ENCODE data around the gene MEGF10.
"Not testable (repeated sequence)": the region's sequence is repeated elsewhere in the genome, so short reads cannot be mapped to it uniquely, and the experiment has no call there.

MEGF10 gene

DNA sequence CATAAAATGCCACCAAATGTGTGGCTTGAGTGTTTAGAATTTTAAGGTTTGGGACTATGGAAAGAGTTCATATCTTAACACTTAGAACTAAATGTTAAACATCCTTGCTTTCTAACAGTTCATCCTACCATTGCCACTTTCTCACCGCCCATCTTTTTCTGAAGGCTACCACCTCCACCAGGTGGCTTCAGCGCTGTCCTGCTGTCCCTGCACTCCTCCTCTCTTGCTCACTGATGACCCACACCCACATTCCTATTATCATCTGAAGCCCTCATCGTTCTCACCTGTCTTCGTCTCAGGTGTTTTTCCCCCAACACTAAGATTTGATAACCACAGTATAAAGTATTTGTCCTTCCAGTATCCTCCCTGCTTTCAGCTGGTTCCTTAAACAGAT, 7.4 kb downstream of the MEGF10 start:
- no peak for DNase-seq

DNA sequence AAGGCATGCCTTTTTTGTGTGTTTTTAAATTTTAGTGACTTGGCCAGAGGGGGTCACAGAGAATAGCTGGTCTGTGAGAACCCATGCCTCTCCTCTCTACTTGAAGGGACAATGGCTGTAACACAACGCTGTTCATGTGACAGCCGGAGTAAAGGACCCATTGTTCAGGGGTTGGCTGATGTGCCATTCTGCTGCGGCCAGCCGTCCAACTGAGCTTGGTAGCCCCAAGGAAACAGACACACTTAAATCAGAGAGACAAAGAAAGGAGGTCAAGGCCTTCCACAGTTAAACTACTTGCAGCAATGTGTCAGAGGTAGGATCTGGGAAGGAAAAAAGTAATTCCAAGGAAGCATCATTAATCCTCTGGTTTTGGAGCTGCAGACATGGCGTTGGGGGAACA, 8.1 kb downstream of the MEGF10 start:
- no peak for DNase-seq

- DNase-seq = no peak
Measured at GRCh38 chr5:127299678-127300077, 9.1 kb downstream of the MEGF10 start.

- DNase-seq = no peak
Measured at GRCh38 chr5:127302509-127302908, 11.9 kb downstream of the MEGF10 start.

DNA sequence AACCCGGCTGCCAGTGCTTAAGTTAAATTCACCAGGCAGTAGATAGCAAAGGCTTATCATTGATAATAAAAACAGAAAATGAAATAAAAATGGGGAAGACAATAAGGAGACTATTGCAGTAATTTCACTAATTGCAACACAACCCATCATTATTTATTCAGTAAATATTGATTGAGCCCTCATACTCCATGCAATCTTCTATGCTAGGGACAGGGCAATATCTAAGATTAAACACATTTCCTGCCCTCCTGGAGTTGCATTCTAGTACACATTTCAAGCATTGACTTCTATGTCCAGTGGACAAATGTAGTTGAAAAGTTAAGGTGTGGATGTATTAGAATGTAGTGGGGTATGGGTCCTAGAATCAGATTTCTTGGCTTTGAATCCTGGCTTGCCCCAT, 12.8 kb downstream of the MEGF10 start:
- DNase-seq = no peak

DNA sequence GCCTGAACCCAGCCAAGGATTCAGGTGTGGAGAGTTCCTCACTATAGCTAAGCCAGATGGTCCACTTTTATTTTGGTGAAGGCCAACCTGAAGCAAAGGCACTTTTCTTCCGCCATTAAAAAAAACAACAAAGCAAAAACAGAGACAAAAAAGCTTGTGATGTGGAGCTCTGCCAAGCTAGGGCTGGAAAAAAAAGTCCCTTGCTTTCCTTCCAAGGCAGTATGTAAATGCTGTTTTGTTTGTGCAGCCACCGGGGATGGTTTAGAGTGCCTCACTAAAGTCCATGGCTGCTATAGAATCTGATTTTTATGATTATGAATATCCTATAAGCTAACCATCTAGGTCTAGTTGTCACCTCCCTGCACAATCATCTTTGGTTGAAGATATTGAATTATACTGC, 14.9 kb downstream of the MEGF10 start:
- DNase-seq = no peak

GRCh38 chr5:127306036-127306435, 15.4 kb downstream of the MEGF10 start:
- DNase-seq = no peak

DNA sequence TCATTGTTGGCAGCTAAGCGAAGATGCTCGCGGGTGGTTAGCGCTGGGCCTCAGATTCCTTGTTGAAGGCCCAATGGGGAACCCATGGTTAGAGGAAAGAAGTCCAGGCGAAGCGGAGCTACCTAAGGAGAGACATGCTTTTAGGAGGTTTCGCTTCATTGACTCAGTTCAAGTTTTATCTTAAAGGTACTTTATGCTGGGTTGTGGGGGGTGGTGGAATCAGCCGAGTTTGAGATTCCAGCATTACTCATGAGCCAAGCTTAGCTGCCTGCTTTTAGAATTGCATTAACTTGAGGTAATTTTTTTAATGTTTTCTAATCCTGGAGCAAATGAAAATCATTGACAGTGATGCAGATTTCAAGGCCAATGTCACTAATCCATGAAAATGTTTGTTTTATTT, 16.1 kb downstream of the MEGF10 start:
- no peak for DNase-seq

DNA sequence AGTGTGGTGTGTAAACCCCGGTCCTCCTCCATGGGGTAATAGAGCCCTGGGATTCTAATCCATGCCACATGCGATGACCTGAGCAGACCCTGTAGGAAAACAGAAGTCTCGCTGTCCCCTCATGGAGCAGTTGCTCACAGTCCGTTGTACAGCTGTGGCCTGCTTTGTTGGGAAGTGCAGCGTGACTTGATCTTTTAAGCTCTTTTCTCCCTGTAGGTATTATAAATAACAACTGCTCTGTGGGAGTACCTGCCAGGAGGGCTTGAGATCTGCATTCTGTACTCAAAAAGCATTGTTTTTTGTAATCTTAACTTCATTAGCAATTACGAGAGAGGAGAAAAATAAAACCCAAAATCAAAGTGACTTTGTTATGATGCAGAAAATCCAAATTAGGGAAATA, 17.3 kb downstream of the MEGF10 start:
- no peak for DNase-seq

DNA sequence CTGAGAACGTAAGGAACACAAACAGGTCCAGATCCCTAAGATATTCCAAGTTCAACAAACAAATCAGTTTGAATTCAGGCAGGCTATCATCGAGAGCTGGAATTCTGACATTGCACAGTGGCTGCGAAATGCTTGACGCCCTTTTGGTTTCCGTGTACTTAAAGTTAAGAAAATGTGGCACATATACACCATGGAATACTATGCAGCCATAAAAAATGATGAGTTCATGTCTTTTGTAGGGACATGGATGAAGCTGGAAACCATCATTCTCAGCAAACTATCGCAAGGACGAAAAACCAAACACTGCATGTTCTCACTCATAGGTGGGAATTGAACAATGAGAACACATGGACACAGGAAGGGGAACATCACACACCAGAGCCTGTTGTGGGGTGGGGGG, 17.7 kb downstream of the MEGF10 start:
- not testable (repeated sequence) for DNase-seq

DNA sequence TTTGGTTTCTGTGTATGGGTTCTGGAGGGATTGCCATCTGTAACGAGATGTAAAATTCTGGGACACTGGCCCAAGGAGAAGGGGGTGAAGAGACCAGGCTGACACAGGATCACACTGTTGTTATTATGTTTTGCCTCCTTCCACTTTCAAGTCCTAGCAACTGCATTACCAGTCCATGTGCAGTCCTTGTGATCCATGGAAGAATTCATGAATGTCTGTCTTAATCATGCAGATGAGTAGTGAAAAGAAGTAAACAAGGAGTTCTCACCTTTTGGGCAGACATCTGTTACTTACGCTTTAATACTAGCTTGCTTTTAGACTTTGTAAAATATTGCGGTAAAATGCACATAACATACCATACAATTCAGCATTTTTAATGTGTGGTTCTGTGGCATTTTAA, 18.3 kb downstream of the MEGF10 start:
- no peak for DNase-seq

- no peak for DNase-seq
Measured at GRCh38 chr5:127311349-127311748, 20.8 kb downstream of the MEGF10 start.

- DNase-seq = no peak
Measured at GRCh38 chr5:127311781-127312525, 21.4 kb downstream of the MEGF10 start.

DNA sequence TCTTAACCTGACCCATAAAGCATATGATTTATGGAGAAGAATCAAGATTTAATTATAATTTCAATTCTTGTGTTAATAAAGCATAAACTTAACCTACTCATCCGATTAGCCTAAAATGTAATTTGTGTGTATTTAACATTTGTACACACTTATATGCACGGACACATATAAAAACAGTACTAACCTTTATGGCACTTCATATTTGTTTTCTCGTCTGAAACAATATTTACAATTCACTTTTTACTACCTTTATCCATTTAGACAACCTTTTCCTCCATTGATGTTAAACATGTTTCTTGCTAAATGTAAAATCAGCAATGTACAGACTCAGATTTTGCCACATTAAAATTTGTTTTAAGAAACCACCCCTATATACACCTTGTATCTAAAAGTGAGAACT, 22.8 kb downstream of the MEGF10 start:
- no peak for DNase-seq

DNA sequence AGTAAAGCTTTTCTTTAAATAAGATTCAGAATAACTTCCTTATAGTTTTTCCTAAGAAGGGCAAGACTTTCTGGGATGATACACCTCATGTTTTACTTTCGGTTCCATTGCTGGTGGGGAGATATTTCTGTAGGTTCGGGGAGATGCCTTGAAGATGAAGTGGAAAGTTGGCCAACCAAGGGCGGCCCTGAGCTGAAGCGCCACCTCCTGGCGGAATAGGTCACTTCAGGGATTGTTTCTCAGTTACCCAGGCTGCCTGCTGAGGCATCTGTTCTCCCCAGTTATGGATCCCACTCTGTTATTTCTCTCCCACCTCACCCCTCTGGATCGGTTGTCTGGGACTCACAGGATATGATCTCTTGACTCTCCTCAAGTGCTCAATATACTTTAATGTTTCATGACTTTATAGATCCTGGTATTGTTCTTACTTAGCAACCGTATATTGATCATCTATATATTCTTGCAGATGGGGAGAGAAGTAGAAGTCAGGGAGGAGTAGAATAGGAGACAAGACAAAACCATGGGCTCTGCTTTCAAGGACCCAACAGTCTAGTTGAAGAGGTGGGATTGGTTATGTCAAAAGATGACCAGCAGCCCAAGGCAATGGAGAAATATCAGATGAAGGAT, 23.4 kb downstream of the MEGF10 start:
- peak in 1 of 2 experiments; percentile 56 for DNase-seq

DNA sequence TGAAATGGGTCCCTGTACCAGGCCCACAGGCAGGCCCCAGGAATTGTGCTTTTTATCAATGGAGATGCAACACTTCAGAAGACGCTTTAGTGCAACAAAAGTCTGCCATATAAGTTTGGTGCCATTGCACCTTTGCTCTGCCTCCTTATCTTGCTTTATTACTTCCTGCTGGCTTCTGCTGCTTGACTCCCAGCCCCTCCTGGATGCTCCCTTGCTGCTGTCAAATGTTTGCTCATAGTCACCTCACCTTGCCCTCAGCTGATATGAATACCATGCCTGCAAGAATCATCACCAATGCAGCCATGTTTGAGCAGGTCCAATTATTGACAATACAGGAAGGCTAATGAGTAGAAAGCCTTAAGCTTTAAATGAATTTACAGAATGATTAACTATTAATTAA, 25.4 kb downstream of the MEGF10 start:
- DNase-seq = no peak

- DNase-seq = not testable (repeated sequence)
Measured at GRCh38 chr5:127317385-127317784, 26.8 kb downstream of the MEGF10 start.

GRCh38 chr5:127320032-127320965, 29.7 kb downstream of the MEGF10 start:
- no peak for DNase-seq

GRCh38 chr5:127321465-127321864, 30.9 kb downstream of the MEGF10 start:
- DNase-seq = no peak

GRCh38 chr5:127322403-127322802, 31.8 kb downstream of the MEGF10 start:
- DNase-seq = no peak

DNA sequence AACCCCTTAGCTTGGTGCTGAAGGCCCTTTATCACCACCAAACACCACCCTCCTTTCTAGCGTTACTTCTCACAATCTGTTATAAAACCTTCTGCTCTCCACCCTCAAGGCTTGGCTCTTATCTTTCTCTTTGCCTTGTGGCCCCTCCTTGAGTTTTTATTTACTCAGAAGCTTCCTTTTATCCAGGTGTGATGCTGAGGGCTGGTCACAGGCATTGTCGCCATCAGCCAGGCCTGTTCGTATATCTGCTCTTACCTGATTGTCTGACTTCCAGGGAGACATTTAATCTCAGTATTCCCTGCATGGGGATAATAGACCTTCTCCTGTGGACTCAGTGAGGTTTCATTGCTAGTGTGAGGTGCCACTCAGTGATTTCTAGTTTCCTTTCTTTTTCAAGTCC, 34.2 kb downstream of the MEGF10 start:
- DNase-seq = no peak

DNA sequence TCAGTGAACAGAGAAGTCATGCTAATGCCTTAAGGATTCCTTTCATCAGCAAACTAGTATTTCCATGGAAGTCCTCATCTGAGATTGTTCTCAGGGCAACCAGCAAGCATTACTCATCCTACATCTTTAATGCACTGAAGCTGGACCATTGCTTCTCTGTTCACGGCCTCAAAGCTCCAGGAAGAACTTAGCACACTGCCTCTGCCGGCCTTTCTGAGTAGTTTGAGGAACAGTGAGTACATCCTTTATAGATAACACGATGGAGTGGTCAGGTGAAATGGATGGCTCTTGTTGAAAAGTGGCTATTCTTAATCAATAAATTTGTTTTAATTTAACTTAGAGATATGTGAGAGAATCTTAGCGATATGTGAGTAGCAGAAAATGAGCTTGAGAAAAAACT, 35.8 kb downstream of the MEGF10 start:
- DNase-seq = no peak

- no peak for DNase-seq
Measured at GRCh38 chr5:127326976-127327755, 36.6 kb downstream of the MEGF10 start.

All from SW 1271 (cell line).